T-cell (primary cell): ENCODE data around the gene ZBTB24. TPM values are rescaled to one million over a fixed set of nuclear protein-coding genes. Genes with fewer than 3 reads are reported as not detected.

ENCODE experiments used
- total RNA-seq, 35 experiments: library from RNA in 6 of 35; stranded (reverse) in 6 of 35; fragments of 120-200 nt in 1 of 35; gene quantifications; one replicate each; pipeline versions ENCODE4 v1.2.1 to v1.2.4 and lab custom pipeline; 2013 to 2026

Gene ZBTB24
- total RNA-seq, 5 donors from 2014 or later (not counting 1 experiment from before 2014, with no cell fraction given): 14.1 to 21.2 (median 19.5) TPM

Other genes starting within 250 kb of the ZBTB24 start
- gene CD164, start 100.8 kb downstream of the ZBTB24 start, total RNA-seq: 100 to 1,000 TPM; 194 to 212 (median 201) TPM
- gene PPIL6, start 42.6 kb downstream of the ZBTB24 start, total RNA-seq: 1 to 10 TPM in 1 of 5 donors, under 1 TPM in 4; 0.07 to 1.5 (median 0.38) TPM
- 10 to 100 TPM; 21.1 to 36.7 (median 23.7) TPM for gene SMPD2, start 42.5 kb downstream of the ZBTB24 start, total RNA-seq
- gene MICAL1, start 27.4 kb downstream of the ZBTB24 start, total RNA-seq: 100 to 1,000 TPM in 1 of 5 donors, 10 to 100 TPM in 4; 81.9 to 108 (median 89.5) TPM
- 10 to 100 TPM in 3 of 5 donors, 1 to 10 TPM in 2; 7.9 to 12.6 (median 10.2) TPM for gene AK9, start 208.0 kb upstream of the ZBTB24 start, total RNA-seq
- gene FIG4, start 208.1 kb upstream of the ZBTB24 start, total RNA-seq: 10 to 100 TPM; 10.5 to 13.5 (median 11.5) TPM